IPS DF 6.9 (cell line): Measurements from ENCODE around the gene TSPY10.
"Not testable (repeated sequence)": the region's sequence is repeated elsewhere in the genome, so short reads cannot be mapped to it uniquely, and the experiment has no call there.

ENCODE experiments used
- DNase-seq: peaks from one replicate; pipeline ENCODE4 v3.0.0-alpha.2; 2013; ENCODE audit warnings: low read depth, low spot score
- H3K27ac ChIP-seq: one replicate; pipeline ENCODE4 v1.5.1; 2013; ENCODE audit warnings: low read length, control low read depth
- H3K27me3 ChIP-seq: 2 replicates; pipeline ENCODE4 v1.6.1; 2013; ENCODE audit warnings: mild to moderate bottlenecking, low read length; ENCODE audit not compliant: control insufficient read depth, insufficient read depth
- H3K36me3 ChIP-seq: 2 replicates; pipeline ENCODE4 v1.6.1; 2013; ENCODE audit warnings: low read length; ENCODE audit not compliant: control insufficient read depth, insufficient read depth
- H3K4me1 ChIP-seq: 2 replicates; pipeline ENCODE4 v1.6.1; 2013; ENCODE audit warnings: low read length; ENCODE audit not compliant: control insufficient read depth, insufficient read depth
- H3K4me3 ChIP-seq: 2 replicates; pipeline ENCODE4 v1.5.1; 2013; ENCODE audit warnings: mild to moderate bottlenecking, low read length
- H3K9me3 ChIP-seq: 2 replicates; pipeline ENCODE4 v1.6.1; 2013; ENCODE audit warnings: low read length, inconsistent platforms; ENCODE audit not compliant: control insufficient read depth, insufficient read depth
- WGBS: extraction: QIAGEN DNeasy Blood & Tissue Kit; methylation state at CpG from one replicate; pipeline ENCODE4 v1.1.7; 2013; ENCODE audit warnings: mixed read lengths, missing lambda C conversion rate; ENCODE audit not compliant: insufficient read length, insufficient coverage; 5-methylcytosine and 5-hydroxymethylcytosine counted together

Gene TSPY10

DNA sequence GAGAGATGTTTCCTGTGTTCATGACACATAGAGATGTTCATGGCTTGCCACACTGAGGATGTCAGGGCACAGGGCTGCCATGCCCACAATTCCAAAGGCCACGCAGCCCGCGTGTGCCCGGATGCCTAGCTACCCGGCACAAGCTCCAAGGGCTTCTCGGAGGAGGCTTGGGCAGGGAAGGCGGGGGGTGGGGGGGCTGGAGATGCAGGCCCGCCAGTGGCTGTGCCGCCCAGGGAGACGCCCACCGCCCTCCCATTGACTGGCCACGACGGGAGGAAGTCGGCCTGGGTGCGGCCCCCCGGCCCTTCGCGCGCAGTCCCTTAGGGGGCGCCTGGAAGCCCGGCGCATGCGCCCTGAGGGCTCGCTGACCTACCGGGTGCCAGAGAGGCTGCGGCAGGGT, at the start of gene TSPY10:
TSS of gene TSPY10 (plus strand) at position 301 of the 400 bp plus-strand sequence. CDS start at position 347, 46 bp downstream.
- no CpG with 5 or more reads among the region's 26 CpGs for WGBS
- H3K36me3 ChIP-seq, H3K4me3 ChIP-seq, H3K9me3 ChIP-seq, DNase-seq, H3K27me3 ChIP-seq, H3K27ac ChIP-seq, H3K4me1 ChIP-seq: not testable (repeated sequence)

GRCh38 chrY:9486967-9487366, 40.7 kb upstream of the TSPY10 start, which contains the start of gene TSPY9:
TSS of gene TSPY9 (plus strand) at chrY:9487267. CDS start at chrY:9487313, 46 bp downstream.
- H3K36me3 ChIP-seq, H3K27ac ChIP-seq, H3K4me3 ChIP-seq, H3K9me3 ChIP-seq, H3K4me1 ChIP-seq, H3K27me3 ChIP-seq, DNase-seq: not testable (repeated sequence)
- no CpG with 5 or more reads among the region's 26 CpGs for WGBS

DNA sequence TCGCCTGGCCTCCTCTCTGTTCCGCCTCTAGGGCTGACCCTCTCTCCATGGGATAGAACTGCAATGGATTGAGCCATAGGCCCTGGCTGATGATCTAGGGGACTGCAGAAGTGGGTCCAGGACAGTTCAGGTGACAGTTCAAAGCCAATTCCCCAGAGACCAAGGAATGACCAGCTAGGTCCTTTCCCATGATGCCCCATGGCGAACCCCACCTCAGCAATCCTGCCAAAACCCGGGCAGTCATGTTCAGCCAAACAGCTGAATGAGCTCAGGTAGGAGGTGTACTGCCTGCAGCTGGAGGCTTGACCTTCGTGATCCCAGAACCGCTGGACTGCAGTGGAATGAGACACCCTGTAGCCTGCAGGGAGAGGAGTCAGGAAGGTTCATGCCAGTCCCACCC, 23.3 kb upstream of the TSPY10 start:
- H3K27me3 ChIP-seq, H3K27ac ChIP-seq, H3K4me1 ChIP-seq, H3K9me3 ChIP-seq, DNase-seq, H3K36me3 ChIP-seq, H3K4me3 ChIP-seq: not testable (repeated sequence)
- no CpG with 5 or more reads among the region's 6 CpGs for WGBS

GRCh38 chrY:9516287-9516686, 11.4 kb upstream of the TSPY10 start:
- H3K4me1 ChIP-seq, DNase-seq, H3K36me3 ChIP-seq, H3K9me3 ChIP-seq, H3K27me3 ChIP-seq, H3K27ac ChIP-seq, H3K4me3 ChIP-seq: not testable (repeated sequence)
- no CpG with 5 or more reads among the region's 12 CpGs for WGBS
